CD4-positive, alpha-beta T cell treated with Interleukin-2 at 100 ng/mL for 4 hours (primary cell): Measurements from ENCODE around the gene SCGB1D2.
"Not testable (repeated sequence)": the region's sequence is repeated elsewhere in the genome, so short reads cannot be mapped to it uniquely, and the experiment has no call there.

ENCODE experiments used
- DNase-seq: peaks from one replicate; pipeline ENCODE4 v3.0.0-alpha.2; 2020; ENCODE audit warnings: low spot score

Gene SCGB1D2

GRCh38 chr11:62242021-62242420, at the start of gene SCGB1D2:
TSS of gene SCGB1D2 (plus strand) at chr11:62242239. CDS start at chr11:62242308, 69 bp downstream.
- no peak for DNase-seq

- DNase-seq, result no peak
Measured at GRCh38 chr11:62193952-62194351, 48.1 kb upstream of the SCGB1D2 start.

GRCh38 chr11:62195010-62195409, 47.0 kb upstream of the SCGB1D2 start:
- not testable (repeated sequence) for DNase-seq

- no peak for DNase-seq
Measured at GRCh38 chr11:62195945-62196344, 46.1 kb upstream of the SCGB1D2 start.

- DNase-seq, result not testable (repeated sequence)
Measured at GRCh38 chr11:62197400-62197799, 44.6 kb upstream of the SCGB1D2 start.

GRCh38 chr11:62201376-62201775, 40.7 kb upstream of the SCGB1D2 start:
- no peak for DNase-seq

GRCh38 chr11:62202910-62203309, 39.1 kb upstream of the SCGB1D2 start:
- no peak for DNase-seq

GRCh38 chr11:62204430-62204829, 37.6 kb upstream of the SCGB1D2 start:
- DNase-seq, result no peak

GRCh38 chr11:62205441-62205840, 36.6 kb upstream of the SCGB1D2 start:
- no peak for DNase-seq

- not testable (repeated sequence) for DNase-seq
Measured at GRCh38 chr11:62206276-62207066, 35.6 kb upstream of the SCGB1D2 start.

- DNase-seq, result no peak
Measured at GRCh38 chr11:62208785-62209144, 33.3 kb upstream of the SCGB1D2 start.

- no peak for DNase-seq
Measured at GRCh38 chr11:62217191-62217748, 24.8 kb upstream of the SCGB1D2 start.

- no peak for DNase-seq
Measured at GRCh38 chr11:62221498-62221897, 20.5 kb upstream of the SCGB1D2 start.

GRCh38 chr11:62223095-62223494, 18.9 kb upstream of the SCGB1D2 start:
- no peak for DNase-seq

- DNase-seq, result no peak
Measured at GRCh38 chr11:62233730-62234129, 8.3 kb upstream of the SCGB1D2 start.

- no peak for DNase-seq
Measured at GRCh38 chr11:62236187-62236586, 5.9 kb upstream of the SCGB1D2 start.

- no peak for DNase-seq
Measured at GRCh38 chr11:62237499-62237898, 4.5 kb upstream of the SCGB1D2 start.

- no peak for DNase-seq
Measured at GRCh38 chr11:62238151-62238550, 3.9 kb upstream of the SCGB1D2 start.

- no peak for DNase-seq
Measured at GRCh38 chr11:62241095-62241494, 944 bp upstream of the SCGB1D2 start.

GRCh38 chr11:62245271-62245753, 3.3 kb downstream of the SCGB1D2 start:
- no peak for DNase-seq

GRCh38 chr11:62251698-62252097, 9.7 kb downstream of the SCGB1D2 start:
- DNase-seq, result no peak

- no peak for DNase-seq
Measured at GRCh38 chr11:62253999-62254542, 12.0 kb downstream of the SCGB1D2 start.

GRCh38 chr11:62256281-62256680, 14.2 kb downstream of the SCGB1D2 start:
- no peak for DNase-seq
